Gastrocnemius medialis (tissue), 4 donors: Measurements from ENCODE around the gene ZNF423. TPM values are rescaled to one million over a fixed set of nuclear protein-coding genes. Genes with fewer than 3 reads are reported as not detected.

Experiments
- ATAC-seq, 2 donors: fragments of 150-250 bp; one replicate each; pipeline ENCODE4 v1.9.1; 2016
- DNase-seq, 2 donors: peaks; one replicate each; pipeline ENCODE4 v3.0.0-alpha.2; 2019
- H3K27ac ChIP-seq, 4 donors: fragments of 200-600 bp; sonication (generic); 1 replicate in 1 of 4; 2 replicates in 3 of 4; pipeline ENCODE4 v1.5.1; 2016 to 2018; ENCODE audit warnings: mild to moderate bottlenecking in 2 of 4, moderate library complexity in 1 of 4
- H3K27me3 ChIP-seq, 3 donors: fragments of 200-600 bp; sonication (generic) in 2 of 3; 1 replicate in 1 of 3; 2 replicates in 2 of 3; pipeline versions ENCODE4 v1.5.1 to v1.6.0; 2016 to 2019; ENCODE audit warnings: mild to moderate bottlenecking in 1 of 3, moderate library complexity in 1 of 3
- H3K36me3 ChIP-seq, 2 donors: fragments of 200-600 bp; sonication (generic) in 1 of 2; one replicate each; pipeline ENCODE4 v1.5.1; 2017 to 2018
- H3K4me1 ChIP-seq, 2 donors: fragments of 200-600 bp; sonication (generic) in 1 of 2; one replicate each; pipeline ENCODE4 v1.5.1; 2016 to 2017; ENCODE audit warnings: mild to moderate bottlenecking in 2 of 2
- H3K4me3 ChIP-seq, 4 donors: fragments of 200-600 bp; sonication (generic) in 3 of 4; 1 replicate in 1 of 4; 2 replicates in 3 of 4; pipeline ENCODE4 v1.5.1; 2016 to 2019; ENCODE audit warnings: mild to moderate bottlenecking in 2 of 4
- H3K9me3 ChIP-seq, 3 donors: fragments of 200-600 bp; sonication (generic) in 2 of 3; 1 replicate in 1 of 3; 2 replicates in 2 of 3; pipeline ENCODE4 v1.5.1; 2016 to 2019
- CTCF ChIP-seq, 5 experiments: fragments of 450-650 bp in 3 of 5; fragments of 200-600 bp in 2 of 5; sonication (generic) in 2 of 5; IDR thresholded peaks in 4 of 5; conservative IDR thresholded peaks in 1 of 5; 1 replicate in 4 of 5; 2 replicates in 1 of 5; pipeline ENCODE4 v1.5.1; 2016 to 2019; ENCODE audit warnings: antibody characterized with exemption in 5 of 5, mild to moderate bottlenecking in 3 of 5, moderate library complexity in 3 of 5
- POLR2A ChIP-seq, 2 donors: fragments of 450-650 bp; IDR thresholded peaks; one replicate each; pipeline ENCODE4 v1.6.1; 2017; ENCODE audit warnings: antibody characterized with exemption in 2 of 2, mild to moderate bottlenecking in 2 of 2, moderate library complexity in 2 of 2
- in situ Hi-C, 4 donors: fragments of 200-750 bp; cut with MboI; loops; one replicate each; pipeline versions ENCODE4 v1.15.0 to v1.8.0; 2017; ENCODE audit warnings: low sequenced_read_pairs in 4 of 4
- intact Hi-C: fragments of 100-400 bp; cut with DNase I; formaldehyde crosslinking; loops from one replicate; pipeline ENCODE4 v1.15.1; 2023; ENCODE audit warnings: low total_unique reads
- total RNA-seq, 4 donors: library from RNA; depleted of rRNA; stranded (reverse); fragments of >200 nt; gene quantifications; one replicate each; pipeline versions ENCODE4 v1.1.0 to v1.2.3, GENCODE V29; 2016

Gene ZNF423
- total RNA-seq, 4 donors from 2014 or later, result 8.4 to 15.8 (median 12.5) TPM

- Histone ChIP-seq H3K9me3 (no peaks in the 10 kb centered on the region), H3K27me3 (no peaks in the 10 kb centered on the region), H3K36me3 (no peaks in the 10 kb centered on the region), H3K4me3 (no peak overlapping the region), H3K4me1 (peaks cover 5 to 8% of the 10 kb centered on the region in 2 donors), H3K27ac (no peak overlapping the region)
- intact Hi-C loops, result loop anchor here (2.0 to 5.0 kb wide), 3 partner anchors 100 to 429 kb away; no protein-coding TSS in a partner anchor
- in situ Hi-C loops, result loop anchor here in 1 of 4 donors (25.0 kb wide), 1 partner anchor 369 kb away; the partner anchor contains the start of gene ZNF423
- no peak for TF ChIP-seq CTCF (IDR thresholded peaks at IDR 0.05 in 4 of 5, conservative IDR thresholded peaks at IDR 0.05 in 1 of 5)
- no peak for TF ChIP-seq POLR2A (IDR thresholded peaks at IDR 0.05)
- no peak for DNase-seq
- ATAC-seq, result no peak
Measured at GRCh38 chr16:49492896-49493626, 362.9 kb downstream of the ZNF423 start.

GRCh38 chr16:49491771-49492761 lies 363.8 kb downstream of the ZNF423 start:
- intact Hi-C loops (loop anchor here (2.0 to 5.0 kb wide), 3 partner anchors 101 to 430 kb away; no protein-coding TSS in a partner anchor), in situ Hi-C loops (loop anchor here in 1 of 4 donors (25.0 kb wide), 1 partner anchor 370 kb away; the partner anchor contains the start of gene ZNF423)
- no peaks in the 10 kb centered on the region for H3K9me3 ChIP-seq
- H3K4me3 ChIP-seq, result peak overlapping the region; percentile 46 to 63 (median 48)
- H3K4me1 ChIP-seq, result peaks cover 5 to 8% of the 10 kb centered on the region in 2 donors
- H3K27ac ChIP-seq, result peak overlapping the region in 3 of 4 donors; percentile 11 to 47 (median 45)
- ATAC-seq (peak; percentile 68 to 76), DNase-seq (no peak)
- no peaks in the 10 kb centered on the region for H3K36me3 ChIP-seq
- TF ChIP-seq CTCF (IDR thresholded peaks at IDR 0.05 in 4 of 5, conservative IDR thresholded peaks at IDR 0.05 in 1 of 5) (peak; percentile 80 to 98 (median 91)), POLR2A (IDR thresholded peaks at IDR 0.05) (no peak)
- H3K27me3 ChIP-seq, result no peaks in the 10 kb centered on the region

GRCh38 chr16:49491106-49491670 lies 364.7 kb downstream of the ZNF423 start:
- H3K4me1 ChIP-seq, result peaks cover 5 to 8% of the 10 kb centered on the region in 2 donors
- peak overlapping the region in 1 of 4 donors; percentile 46 for H3K4me3 ChIP-seq
- DNase-seq, result no peak
- no peak for ATAC-seq
- H3K27me3 ChIP-seq, result no peaks in the 10 kb centered on the region
- in situ Hi-C loops (loop anchor here in 1 of 4 donors (25.0 kb wide), 1 partner anchor 371 kb away; the partner anchor contains the start of gene ZNF423), intact Hi-C loops (loop anchor here (5.0 kb wide), 2 partner anchors 386 to 431 kb away; no protein-coding TSS in a partner anchor)
- peak overlapping the region in 1 of 4 donors; percentile 47 for H3K27ac ChIP-seq
- TF ChIP-seq CTCF (IDR thresholded peaks at IDR 0.05 in 4 of 5, conservative IDR thresholded peaks at IDR 0.05 in 1 of 5) (no peak), POLR2A (IDR thresholded peaks at IDR 0.05) (no peak)
- H3K36me3 ChIP-seq, result no peaks in the 10 kb centered on the region
- H3K9me3 ChIP-seq, result no peaks in the 10 kb centered on the region

- Histone ChIP-seq H3K27ac (no peak overlapping the region), H3K36me3 (no peaks in the 10 kb centered on the region), H3K9me3 (no peaks in the 10 kb centered on the region), H3K4me1 (peaks cover 6 to 8% of the 10 kb centered on the region in 2 donors), H3K4me3 (no peak overlapping the region), H3K27me3 (no peaks in the 10 kb centered on the region)
- intact Hi-C loops, result loop anchor here (5.0 kb wide), 2 partner anchors 387 to 432 kb away; no protein-coding TSS in a partner anchor
- DNase-seq, result no peak
- in situ Hi-C loops, result loop anchor here in 1 of 4 donors (25.0 kb wide), 1 partner anchor 372 kb away; the partner anchor contains the start of gene ZNF423
- ATAC-seq, result no peak
- TF ChIP-seq CTCF (IDR thresholded peaks at IDR 0.05 in 4 of 5, conservative IDR thresholded peaks at IDR 0.05 in 1 of 5) (no peak), POLR2A (IDR thresholded peaks at IDR 0.05) (no peak)
Measured at GRCh38 chr16:49490321-49490705, 365.6 kb downstream of the ZNF423 start.
